Central memory CD8-positive, alpha-beta T cell (primary cell): Measurements from ENCODE around the gene C11orf52.
"Not testable (repeated sequence)": the region's sequence is repeated elsewhere in the genome, so short reads cannot be mapped to it uniquely, and the experiment has no call there.

Experiments
- ATAC-seq: fragments of 150-1000 bp; cut with Tn5 transposase; replicated peaks from 2 replicates; pipeline ENCODE4 v1.10.0; 2022; ENCODE audit warnings: mild to moderate bottlenecking, moderate FRiP score, moderate number of reproducible peaks; ENCODE audit not compliant: poor library complexity, severe bottlenecking; ENCODE audit errors: extremely low read depth
- DNase-seq, 2 donors: peaks; one replicate each; pipeline ENCODE4 v3.0.0; 2021; ENCODE audit warnings: low spot score in 2 of 2
- H3K27ac Mint-ChIP-seq: one replicate; pipeline ENCODE4 v1.8.0; 2022; ENCODE audit warnings: low read depth, mild to moderate bottlenecking, moderate library complexity, mixed read lengths
- H3K27me3 Mint-ChIP-seq: one replicate; pipeline ENCODE4 v1.8.0; 2022; ENCODE audit warnings: mixed read lengths
- H3K36me3 Mint-ChIP-seq: one replicate; pipeline ENCODE4 v1.8.0; 2022; ENCODE audit warnings: mild to moderate bottlenecking, moderate library complexity, mixed read lengths; ENCODE audit not compliant: insufficient read depth
- H3K4me1 Mint-ChIP-seq: one replicate; pipeline ENCODE4 v1.8.0; 2022; ENCODE audit warnings: mixed read lengths
- H3K4me3 Mint-ChIP-seq: one replicate; pipeline ENCODE4 v1.8.0; 2022; ENCODE audit warnings: mild to moderate bottlenecking, moderate library complexity, mixed read lengths
- H3K9me3 Mint-ChIP-seq: one replicate; pipeline ENCODE4 v1.8.0; 2022; ENCODE audit warnings: mixed read lengths

Gene C11orf52

DNA sequence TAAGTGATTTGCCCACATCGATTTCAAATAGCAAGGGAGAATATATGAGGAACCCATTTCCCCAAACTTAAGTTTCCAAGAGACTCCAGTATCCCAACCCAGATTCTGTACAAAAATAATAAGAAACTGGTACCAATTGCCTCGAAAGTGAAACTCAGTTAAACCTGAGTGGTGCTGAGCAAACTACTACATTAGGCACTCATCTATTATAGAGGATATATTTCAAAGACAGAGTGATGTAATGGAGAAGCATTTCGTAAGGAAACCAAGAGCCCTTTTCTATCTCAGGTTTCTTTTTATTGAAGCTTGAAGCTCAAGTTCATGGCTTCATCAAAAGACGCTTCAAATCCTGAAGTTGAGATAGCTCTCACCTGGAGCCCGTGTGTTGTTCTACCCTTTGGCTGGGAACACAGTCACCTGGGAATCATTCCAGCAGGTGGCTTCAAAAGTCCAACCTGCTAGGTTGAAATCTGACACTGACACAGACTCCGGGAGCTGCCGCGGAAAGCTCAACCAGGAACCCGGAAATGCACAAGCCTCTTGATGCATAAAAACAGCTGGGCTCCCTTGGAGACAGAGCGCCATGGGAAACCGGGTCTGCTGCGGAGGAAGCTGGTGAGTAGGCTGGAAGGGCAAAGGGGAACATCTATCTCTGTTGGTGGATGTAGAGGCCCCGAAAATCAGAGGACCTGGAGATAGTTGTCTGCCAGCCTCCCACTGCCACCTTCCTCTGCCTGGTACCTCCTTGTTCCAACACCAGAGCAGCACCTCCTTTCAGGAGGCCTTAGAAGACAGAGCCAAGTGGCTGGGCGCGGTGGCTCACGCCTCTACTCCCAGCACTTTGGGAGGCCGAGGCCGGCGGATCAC is at the start of gene C11orf52:
Gene C11orf52, plus strand, starts transcription at position 524 of the 867 bp plus-strand sequence. Its CDS starts 60 bp downstream, at position 584.
- no peak within 1 kb of the TSS for H3K27ac Mint-ChIP-seq
- ATAC-seq (no peak), DNase-seq (no peak)
- peaks cover 2% of the 10 kb centered on the region for H3K36me3 Mint-ChIP-seq
- H3K4me1 Mint-ChIP-seq: no peaks in the 10 kb centered on the region
- no peak within 1 kb of the TSS for H3K4me3 Mint-ChIP-seq
- H3K27me3 Mint-ChIP-seq: peaks cover 66% of the 10 kb centered on the region
- H3K9me3 Mint-ChIP-seq: no peaks in the 10 kb centered on the region

DNA sequence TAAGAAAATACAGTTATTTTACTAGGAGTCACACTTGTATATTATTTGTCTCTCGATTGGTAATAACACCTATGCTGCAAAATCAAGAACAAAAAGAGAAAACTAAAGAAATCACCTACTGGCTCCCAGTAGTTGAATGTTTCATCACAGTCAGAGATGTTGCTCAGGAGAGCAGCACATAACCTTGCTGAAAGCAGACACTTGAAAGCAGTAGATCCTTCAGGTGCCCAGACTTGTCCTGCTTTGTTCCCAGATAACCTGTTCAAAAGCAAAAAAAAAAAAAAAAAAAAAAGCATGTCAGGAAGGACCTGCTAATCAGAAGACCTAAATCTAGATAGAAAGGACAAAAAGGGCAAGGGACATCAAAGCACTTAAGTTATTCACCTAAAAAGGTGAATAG is 48.6 kb upstream of the C11orf52 start:
- Mint-ChIP-seq H3K27ac (no peak overlapping the region), H3K36me3 (peaks cover 35% of the 10 kb centered on the region), H3K27me3 (no peaks in the 10 kb centered on the region), H3K4me3 (peak overlapping the region; percentile 82), H3K4me1 (peaks cover 26% of the 10 kb centered on the region), H3K9me3 (no peaks in the 10 kb centered on the region)
- DNase-seq: no peak
- no peak for ATAC-seq

- H3K4me3 Mint-ChIP-seq: peak overlapping the region; percentile 82
- DNase-seq (no peak), ATAC-seq (no peak)
- no peaks in the 10 kb centered on the region for H3K9me3 Mint-ChIP-seq
- no peaks in the 10 kb centered on the region for H3K27me3 Mint-ChIP-seq
- peaks cover 35% of the 10 kb centered on the region for H3K36me3 Mint-ChIP-seq
- peaks cover 26% of the 10 kb centered on the region for H3K4me1 Mint-ChIP-seq
- peak overlapping the region; percentile 96 for H3K27ac Mint-ChIP-seq
Measured at GRCh38 chr11:111870522-111870885, 48.2 kb upstream of the C11orf52 start.

DNA sequence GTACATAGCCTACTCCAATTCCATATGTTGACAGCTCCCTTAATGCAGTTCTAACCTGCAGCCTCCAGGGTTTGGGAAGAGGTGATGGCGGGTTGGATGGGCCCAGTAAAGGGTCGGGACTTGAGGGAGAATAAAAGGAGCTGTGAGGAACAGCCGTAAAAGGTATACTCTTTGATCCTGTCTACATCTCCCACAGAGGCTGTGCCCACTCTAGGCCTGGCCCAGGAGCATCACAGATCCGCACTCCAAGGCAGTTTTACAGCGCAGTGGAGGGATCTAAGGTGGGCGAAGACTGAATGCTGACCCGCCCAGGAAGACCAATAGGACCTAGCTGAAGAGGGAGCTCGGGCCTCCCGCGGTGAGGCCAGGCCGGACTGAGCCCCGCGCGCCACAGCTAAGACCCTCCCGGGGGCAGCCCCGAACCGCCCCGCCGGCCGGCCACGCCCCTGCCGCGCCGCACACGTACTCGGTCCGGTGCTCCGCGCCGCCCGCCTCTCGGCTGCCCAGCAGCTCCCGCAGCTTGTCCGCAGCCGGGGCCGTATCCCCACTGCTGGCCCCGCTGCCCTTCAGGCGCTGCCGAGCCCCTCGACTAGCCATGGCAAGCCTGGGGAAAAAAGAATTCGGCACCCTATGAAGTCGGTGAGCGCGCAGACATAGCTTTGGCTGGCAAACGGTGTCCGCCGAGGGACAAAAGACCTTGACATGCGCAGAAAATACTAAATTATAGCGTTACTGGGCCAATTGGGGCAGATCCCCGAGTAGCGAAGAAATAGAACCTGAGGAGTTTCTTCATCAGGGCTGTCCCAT is 47.6 kb upstream of the C11orf52 start, which contains the start of gene ALG9:
Gene ALG9, minus strand, starts transcription at position 696 of the 807 bp plus-strand sequence. Its CDS starts 99 bp downstream, at position 597.
- DNase-seq (peak; percentile 82 to 89), ATAC-seq (peak; percentile 87)
- H3K36me3 Mint-ChIP-seq: peaks cover 32% of the 10 kb centered on the region
- peak within 1 kb of the TSS; percentile 82 for H3K4me3 Mint-ChIP-seq
- no peaks in the 10 kb centered on the region for H3K9me3 Mint-ChIP-seq
- peak within 1 kb of the TSS; percentile 96 for H3K27ac Mint-ChIP-seq
- no peaks in the 10 kb centered on the region for H3K27me3 Mint-ChIP-seq
- peaks cover 26% of the 10 kb centered on the region for H3K4me1 Mint-ChIP-seq

DNA sequence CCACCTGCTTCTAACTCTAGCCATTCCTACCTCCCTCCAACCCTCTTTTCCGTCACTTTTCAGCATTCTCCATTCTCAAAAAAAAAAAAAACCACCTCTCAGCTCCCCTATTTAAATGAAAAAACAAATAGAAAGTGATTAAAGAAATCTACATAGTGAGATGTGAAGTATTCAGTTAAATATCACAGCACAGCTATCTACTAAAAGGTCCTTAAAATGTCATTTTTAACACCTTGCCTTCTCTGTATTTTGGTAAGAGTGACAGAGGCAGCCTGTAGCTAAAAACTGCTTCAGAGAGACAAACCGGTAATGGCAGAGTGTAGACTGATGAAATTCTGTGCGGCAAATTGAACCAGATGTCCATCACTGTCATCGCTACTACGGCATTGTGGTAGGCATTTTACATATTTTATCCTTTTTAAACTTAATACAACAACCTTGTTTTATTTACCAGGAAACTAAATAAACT is 47.0 kb upstream of the C11orf52 start:
- Mint-ChIP-seq H3K27ac (peak overlapping the region; percentile 96), H3K27me3 (no peaks in the 10 kb centered on the region), H3K4me1 (peaks cover 26% of the 10 kb centered on the region), H3K36me3 (peaks cover 26% of the 10 kb centered on the region), H3K4me3 (peak overlapping the region; percentile 82), H3K9me3 (no peaks in the 10 kb centered on the region)
- ATAC-seq (no peak), DNase-seq (no peak)

DNA sequence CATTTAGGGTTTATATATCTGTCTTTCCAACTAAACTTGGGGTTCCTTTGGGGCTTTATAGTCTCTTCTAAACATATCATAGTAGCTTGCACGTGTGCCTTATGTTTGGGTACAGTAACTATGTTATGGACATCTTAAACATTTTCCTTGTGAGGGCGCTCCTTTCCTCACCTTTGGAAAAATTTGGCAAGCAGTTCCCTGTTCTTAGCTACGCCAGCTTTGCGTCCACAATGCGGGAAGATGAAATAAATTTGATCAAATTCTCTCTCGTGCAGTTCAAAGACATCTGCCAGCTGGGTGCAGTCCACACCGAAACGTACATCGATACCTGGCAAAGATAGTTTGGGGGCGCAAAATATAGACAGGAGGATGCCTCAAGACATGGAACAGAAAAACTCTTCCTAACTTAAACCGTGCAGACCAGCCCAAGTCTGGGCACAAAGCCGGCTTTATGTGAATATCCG is 40.3 kb upstream of the C11orf52 start:
- Mint-ChIP-seq H3K27ac (peak overlapping the region; percentile 99), H3K4me1 (peaks cover 15% of the 10 kb centered on the region), H3K27me3 (no peaks in the 10 kb centered on the region), H3K4me3 (peak overlapping the region; percentile 81), H3K36me3 (peaks cover 20% of the 10 kb centered on the region), H3K9me3 (peaks cover 6% of the 10 kb centered on the region)
- DNase-seq (no peak), ATAC-seq (peak; percentile 2)

- H3K36me3 Mint-ChIP-seq: peaks cover 21% of the 10 kb centered on the region
- ATAC-seq: peak; percentile 93
- H3K9me3 Mint-ChIP-seq: peaks cover 6% of the 10 kb centered on the region
Measured at GRCh38 chr11:111878849-111879636, 39.7 kb upstream of the C11orf52 start, which contains the start of the genes CFAP68 and FDXACB1. TSS of gene CFAP68 (plus strand) at chr11:111879541. CDS start at chr11:111879561, 20 bp downstream. TSS of gene FDXACB1 (minus strand) at chr11:111879165. CDS start at chr11:111879132, 33 bp downstream.

DNA sequence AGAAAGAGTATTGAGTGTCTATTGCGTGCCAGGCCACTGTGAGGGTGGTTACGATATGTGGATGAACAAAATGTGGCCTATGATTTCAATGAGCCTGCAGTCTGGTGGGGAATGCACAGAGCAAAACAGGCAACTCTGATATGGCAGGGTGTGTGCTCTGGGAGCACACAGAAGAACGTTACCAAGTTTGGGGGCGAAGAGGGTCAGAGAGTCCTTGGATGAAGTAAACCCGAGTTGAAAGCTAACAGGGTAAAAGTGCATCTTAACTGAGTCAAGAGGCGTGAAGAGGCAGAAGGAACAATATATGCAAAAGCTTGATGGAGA is 39.1 kb upstream of the C11orf52 start:
- Mint-ChIP-seq H3K4me1 (peaks cover 15% of the 10 kb centered on the region), H3K4me3 (peak overlapping the region; percentile 81), H3K27ac (peak overlapping the region; percentile 99), H3K36me3 (peaks cover 21% of the 10 kb centered on the region), H3K27me3 (no peaks in the 10 kb centered on the region), H3K9me3 (peaks cover 6% of the 10 kb centered on the region)
- ATAC-seq: no peak
- DNase-seq: no peak

More at GRCh38 chr11:111878849-111879636, 39.7 kb upstream of the C11orf52 start, which contains the start of the genes CFAP68 and FDXACB1:
- no peaks in the 10 kb centered on the region for H3K27me3 Mint-ChIP-seq
- H3K27ac Mint-ChIP-seq: peak within 1 kb of the TSS; percentile 99
- H3K4me1 Mint-ChIP-seq: peaks cover 15% of the 10 kb centered on the region
- peak; percentile 93 to 97 for DNase-seq
- H3K4me3 Mint-ChIP-seq: peak within 1 kb of the TSS; percentile 81

- Mint-ChIP-seq H3K4me1 (peaks cover 15% of the 10 kb centered on the region), H3K27me3 (no peaks in the 10 kb centered on the region), H3K4me3 (no peak overlapping the region), H3K36me3 (peaks cover 17% of the 10 kb centered on the region), H3K9me3 (peaks cover 6% of the 10 kb centered on the region), H3K27ac (no peak overlapping the region)
- DNase-seq (no peak), ATAC-seq (no peak)
Measured at GRCh38 chr11:111882202-111882601, 36.5 kb upstream of the C11orf52 start.

- H3K9me3 Mint-ChIP-seq, H3K27me3 Mint-ChIP-seq, H3K4me1 Mint-ChIP-seq, H3K27ac Mint-ChIP-seq, DNase-seq, H3K36me3 Mint-ChIP-seq, H3K4me3 Mint-ChIP-seq, ATAC-seq: not testable (repeated sequence)
Measured at GRCh38 chr11:111885053-111885452, 33.7 kb upstream of the C11orf52 start.

DNA sequence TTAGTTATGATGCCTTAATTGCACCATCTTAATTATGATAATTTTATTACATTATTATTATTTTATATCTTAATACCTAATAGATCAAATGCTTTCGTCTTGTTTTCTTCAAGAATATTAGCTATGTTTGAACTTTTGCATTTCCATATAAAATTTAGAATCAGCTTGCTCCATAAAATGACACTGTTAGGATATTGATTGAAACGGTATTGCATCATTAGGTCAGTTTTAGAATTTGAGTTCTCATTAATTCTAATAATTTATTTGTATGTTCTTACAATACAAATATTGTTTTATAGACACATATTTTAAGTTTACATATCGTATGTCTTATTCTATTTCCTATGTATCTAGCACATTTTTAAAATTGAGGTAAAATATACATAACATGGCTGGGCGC is 32.7 kb upstream of the C11orf52 start:
- Mint-ChIP-seq H3K36me3 (peaks cover 4% of the 10 kb centered on the region), H3K4me1 (no peaks in the 10 kb centered on the region), H3K4me3 (no peak overlapping the region), H3K27me3 (no peaks in the 10 kb centered on the region), H3K27ac (no peak overlapping the region), H3K9me3 (no peaks in the 10 kb centered on the region)
- ATAC-seq: no peak
- no peak for DNase-seq

DNA sequence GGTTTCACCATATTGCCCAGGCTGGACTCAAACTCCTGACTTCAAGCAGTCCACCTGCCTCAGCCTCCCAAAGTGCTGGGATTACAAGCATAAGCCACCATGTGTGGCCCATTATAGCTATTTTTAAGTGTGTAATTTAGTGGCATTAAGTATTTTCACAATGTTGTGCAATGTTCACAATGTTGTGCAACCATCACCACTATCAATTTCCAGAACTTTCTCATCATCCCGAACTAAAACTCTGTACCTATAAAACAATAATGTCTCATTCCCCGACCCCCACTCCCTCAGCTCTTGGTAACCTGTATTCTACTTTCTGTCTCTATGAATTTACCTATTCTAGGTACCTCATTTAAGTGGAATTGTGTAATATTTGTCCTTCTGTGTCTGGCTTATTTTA is 31.9 kb upstream of the C11orf52 start:
- Mint-ChIP-seq H3K27ac (no peak overlapping the region), H3K27me3 (no peaks in the 10 kb centered on the region), H3K4me1 (no peaks in the 10 kb centered on the region), H3K4me3 (no peak overlapping the region), H3K36me3 (peaks cover 4% of the 10 kb centered on the region), H3K9me3 (no peaks in the 10 kb centered on the region)
- DNase-seq (no peak), ATAC-seq (no peak)
